Thoracic aorta (tissue), 2 donors: ENCODE results near the gene MCTP2. TPM values are rescaled to one million over a fixed set of nuclear protein-coding genes. Genes with fewer than 3 reads are reported as not detected.

Experiments used
- ATAC-seq: fragments of 150-250 bp; one replicate; pipeline ENCODE4 v1.8.0; 2017; ENCODE audit warnings: low read depth; ENCODE audit not compliant: insufficient number of reproducible peaks, low FRiP score
- DNase-seq: peaks from one replicate; pipeline ENCODE4 v3.0.0-alpha.2; 2020; ENCODE audit warnings: low spot score
- H3K27ac ChIP-seq, 2 donors: fragments of 200-600 bp; sonication (generic); 1 replicate in 1 of 2; 2 replicates in 1 of 2; pipeline ENCODE4 v1.5.1; 2016; ENCODE audit warnings: mild to moderate bottlenecking in 2 of 2, moderate library complexity in 2 of 2
- H3K27me3 ChIP-seq: fragments of 200-600 bp; sonication (generic); replicated peaks from 2 replicates; pipeline ENCODE4 v1.6.0; 2016; ENCODE audit warnings: mild to moderate bottlenecking; ENCODE audit not compliant: insufficient read depth
- H3K36me3 ChIP-seq: fragments of 200-600 bp; sonication (generic); one replicate; pipeline ENCODE4 v1.5.1; 2016
- H3K4me1 ChIP-seq, 2 donors: fragments of 200-600 bp; sonication (generic); 1 replicate in 1 of 2; 2 replicates in 1 of 2; pipeline versions ENCODE4 v1.5.1 to v1.6.0; 2016; ENCODE audit warnings: low read depth in 2 of 2, mild to moderate bottlenecking in 1 of 2; ENCODE audit not compliant: control insufficient read depth in 1 of 2
- H3K4me3 ChIP-seq: fragments of 200-600 bp; sonication (generic); 2 replicates; pipeline ENCODE4 v1.5.1; 2016; ENCODE audit warnings: mild to moderate bottlenecking
- H3K9me3 ChIP-seq: fragments of 200-600 bp; sonication (generic); 2 replicates; pipeline ENCODE4 v1.5.1; 2016
- CTCF ChIP-seq: fragments of 200-600 bp; sonication (generic); IDR thresholded peaks from one replicate; pipeline ENCODE4 v1.5.1; 2019; ENCODE audit warnings: antibody characterized with exemption
- total RNA-seq, 2 donors: library from RNA; depleted of rRNA; stranded (reverse); fragments of >200 nt; gene quantifications; one replicate each; pipeline versions ENCODE4 v1.1.0 to v1.2.3, GENCODE V29; 2016

MCTP2 gene
- total RNA-seq, 2 donors from 2014 or later, result 15.7 to 16.6 TPM

DNA sequence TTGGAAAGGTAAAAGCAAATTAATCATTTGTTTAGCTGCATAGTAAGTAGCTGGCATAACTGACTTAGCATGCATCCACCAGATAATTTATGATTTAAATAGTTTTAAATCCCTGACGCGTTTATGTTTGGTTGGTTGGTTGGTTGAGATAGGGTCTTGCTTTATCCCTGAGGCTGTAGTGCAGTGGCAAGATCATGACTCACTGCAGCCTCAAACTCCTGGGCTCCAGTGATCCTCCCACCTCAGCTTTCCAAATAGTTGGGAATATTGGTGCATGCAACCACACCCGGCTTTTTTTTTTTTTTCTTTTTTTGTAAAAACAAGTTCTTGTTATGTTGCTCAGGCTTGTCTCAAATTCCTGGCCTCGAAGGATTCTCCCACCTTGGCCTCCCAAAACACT is 263.4 kb downstream of the MCTP2 start:
- Histone ChIP-seq H3K27me3 (no peaks in the 10 kb centered on the region), H3K36me3 (no peaks in the 10 kb centered on the region), H3K4me3 (no peak overlapping the region), H3K27ac (no peak overlapping the region), H3K4me1 (no peaks in the 10 kb centered on the region), H3K9me3 (no peaks in the 10 kb centered on the region)
- DNase-seq (no peak), ATAC-seq (no peak)
- TF ChIP-seq CTCF, result no peak

GRCh38 chr15:94503293-94503692 is 271.9 kb downstream of the MCTP2 start:
- H3K36me3 ChIP-seq, result no peaks in the 10 kb centered on the region
- ATAC-seq, result no peak
- no peaks in the 10 kb centered on the region for H3K27me3 ChIP-seq
- H3K4me3 ChIP-seq, result no peak overlapping the region
- no peak for TF ChIP-seq CTCF
- no peaks in the 10 kb centered on the region for H3K4me1 ChIP-seq
- no peaks in the 10 kb centered on the region for H3K9me3 ChIP-seq
- no peak for DNase-seq
- no peak overlapping the region for H3K27ac ChIP-seq

DNA sequence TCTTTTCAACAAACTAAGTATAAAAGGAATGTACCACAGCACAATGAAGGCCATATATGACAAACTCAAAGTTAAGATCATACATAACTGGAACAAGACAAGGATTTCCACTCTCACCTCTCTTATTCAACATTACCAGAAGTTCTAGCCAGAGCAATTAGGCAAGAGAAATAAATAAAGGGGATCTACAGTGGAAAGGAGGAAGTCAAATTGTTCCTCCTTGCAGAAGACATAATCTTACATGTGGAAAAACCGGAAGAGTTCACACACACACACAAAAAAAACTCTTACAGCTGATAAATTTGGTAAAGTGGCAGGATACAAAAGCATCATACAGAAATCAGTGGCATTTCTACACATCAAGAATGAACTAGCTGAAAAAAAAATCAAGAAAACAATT is 277.9 kb downstream of the MCTP2 start:
- ATAC-seq (no peak), DNase-seq (no peak)
- Histone ChIP-seq H3K27me3 (no peaks in the 10 kb centered on the region), H3K4me1 (no peaks in the 10 kb centered on the region), H3K27ac (no peak overlapping the region), H3K4me3 (no peak overlapping the region), H3K36me3 (no peaks in the 10 kb centered on the region), H3K9me3 (no peaks in the 10 kb centered on the region)
- no peak for TF ChIP-seq CTCF

- H3K4me1 ChIP-seq, result no peaks in the 10 kb centered on the region
- no peaks in the 10 kb centered on the region for H3K9me3 ChIP-seq
- no peak for TF ChIP-seq CTCF
- H3K4me3 ChIP-seq, result no peak overlapping the region
- ATAC-seq (no peak), DNase-seq (no peak)
- no peaks in the 10 kb centered on the region for H3K36me3 ChIP-seq
- H3K27me3 ChIP-seq, result no peaks in the 10 kb centered on the region
- no peak overlapping the region for H3K27ac ChIP-seq
These were observed 290.8 kb downstream of the MCTP2 start for GRCh38 chr15:94522125-94522524.

DNA sequence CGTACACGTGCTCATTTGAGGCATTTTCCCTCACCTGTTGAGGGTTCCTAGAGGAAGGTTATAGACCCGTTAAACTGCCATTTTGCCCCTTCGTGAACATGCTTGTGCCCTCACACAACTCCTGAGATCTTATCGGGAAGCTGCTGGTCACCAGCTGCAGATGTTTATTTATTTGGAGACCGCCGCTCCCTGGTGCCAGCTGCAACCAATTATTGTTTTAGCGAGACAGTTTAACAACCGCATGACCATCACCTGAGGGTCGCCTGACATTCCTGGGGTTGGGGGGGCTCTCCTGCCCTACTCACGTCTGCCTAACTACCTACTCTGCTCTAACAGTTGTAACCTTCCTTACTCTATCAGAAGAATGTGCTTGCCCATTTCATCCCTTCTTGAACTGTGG is 292.5 kb downstream of the MCTP2 start:
- Histone ChIP-seq H3K9me3 (no peaks in the 10 kb centered on the region), H3K4me1 (no peaks in the 10 kb centered on the region), H3K27ac (no peak overlapping the region), H3K27me3 (no peaks in the 10 kb centered on the region), H3K4me3 (no peak overlapping the region), H3K36me3 (no peaks in the 10 kb centered on the region)
- no peak for DNase-seq
- no peak for ATAC-seq
- no peak for TF ChIP-seq CTCF
